Mesodermal cell (in vitro differentiated cells): Measurements from ENCODE around the gene HNF4A.

ENCODE experiments used
- H3K27ac ChIP-seq: 2 replicates; pipeline ENCODE4 v1.7.0; 2013; ENCODE audit warnings: mild to moderate bottlenecking, low read depth, low read length, moderate library complexity; ENCODE audit not compliant: severe bottlenecking
- H3K36me3 ChIP-seq: 2 replicates; pipeline ENCODE4 v1.7.1; 2013; ENCODE audit warnings: mild to moderate bottlenecking, low read length, moderate library complexity; ENCODE audit not compliant: control insufficient read depth, insufficient read depth
- H3K4me1 ChIP-seq: one replicate; pipeline ENCODE4 v1.7.1; 2013; ENCODE audit warnings: mild to moderate bottlenecking, low read length; ENCODE audit not compliant: insufficient read depth, control insufficient read depth, poor library complexity, severe bottlenecking
- H3K4me3 ChIP-seq: 2 replicates; pipeline ENCODE4 v1.7.0; 2013; ENCODE audit warnings: low read length, control low read depth, mild to moderate bottlenecking; ENCODE audit not compliant: insufficient read depth, poor library complexity, severe bottlenecking; ENCODE audit errors: extremely low read depth
- H3K9me3 ChIP-seq: 2 replicates; pipeline ENCODE4 v1.7.1; 2013; ENCODE audit warnings: mild to moderate bottlenecking, low read length, moderate library complexity; ENCODE audit not compliant: control insufficient read depth
- WGBS, 2 experiments: methylation state at CpG; one replicate each; pipeline ENCODE4 v1.1.5; 2013; ENCODE audit warnings: missing lambda C conversion rate in 2 of 2; ENCODE audit not compliant: insufficient coverage in 2 of 2; 5-methylcytosine and 5-hydroxymethylcytosine counted together

Gene HNF4A

DNA sequence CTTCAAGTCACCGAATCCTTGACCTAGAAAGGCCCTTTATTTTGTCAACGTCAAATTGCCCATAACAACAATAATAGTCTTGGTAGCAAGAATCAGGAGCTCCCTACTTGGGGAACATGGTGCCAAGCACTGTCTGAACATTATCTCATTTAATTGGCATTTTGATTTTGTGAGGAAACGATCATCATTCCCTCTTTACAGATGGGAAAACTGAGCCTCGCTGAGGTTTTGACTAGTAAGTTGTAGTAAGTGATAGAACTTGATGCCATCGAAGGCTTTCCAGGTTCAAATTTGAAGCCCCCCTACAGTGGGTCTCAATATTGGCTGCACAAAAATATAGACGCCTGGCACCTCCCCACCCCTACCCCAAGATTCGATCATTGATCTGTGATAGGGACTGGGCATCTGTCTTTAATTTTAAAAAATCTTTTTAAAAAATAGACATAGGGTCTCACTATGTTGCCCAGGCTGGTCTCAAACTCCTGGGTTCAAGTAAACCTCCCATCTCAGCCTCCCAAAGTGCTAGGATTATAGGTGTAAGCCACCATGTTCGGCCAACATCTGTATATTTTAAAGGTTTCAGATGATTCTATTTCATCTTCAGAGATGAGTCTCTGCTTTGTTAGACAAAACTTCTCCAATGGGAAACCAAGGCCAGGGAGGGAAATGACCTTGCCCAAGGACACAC is 36.7 kb downstream of the HNF4A start:
- Histone ChIP-seq H3K36me3 (no peaks in the 10 kb centered on the region), H3K27ac (no peak overlapping the region), H3K4me1 (no peaks in the 10 kb centered on the region), H3K4me3 (no peak overlapping the region), H3K9me3 (no peaks in the 10 kb centered on the region)
- WGBS, 2 experiments: 94 to 100% methylated on average over 1 to 3 of the region's 8 CpGs

GRCh38 chr20:44392776-44393607 is 37.5 kb downstream of the HNF4A start:
- Histone ChIP-seq H3K9me3 (no peaks in the 10 kb centered on the region), H3K4me1 (no peaks in the 10 kb centered on the region), H3K27ac (no peak overlapping the region), H3K36me3 (no peaks in the 10 kb centered on the region), H3K4me3 (no peak overlapping the region)
- WGBS, 2 experiments: 89 to 92% methylated on average over 3 to 5 of the region's 5 CpGs

DNA sequence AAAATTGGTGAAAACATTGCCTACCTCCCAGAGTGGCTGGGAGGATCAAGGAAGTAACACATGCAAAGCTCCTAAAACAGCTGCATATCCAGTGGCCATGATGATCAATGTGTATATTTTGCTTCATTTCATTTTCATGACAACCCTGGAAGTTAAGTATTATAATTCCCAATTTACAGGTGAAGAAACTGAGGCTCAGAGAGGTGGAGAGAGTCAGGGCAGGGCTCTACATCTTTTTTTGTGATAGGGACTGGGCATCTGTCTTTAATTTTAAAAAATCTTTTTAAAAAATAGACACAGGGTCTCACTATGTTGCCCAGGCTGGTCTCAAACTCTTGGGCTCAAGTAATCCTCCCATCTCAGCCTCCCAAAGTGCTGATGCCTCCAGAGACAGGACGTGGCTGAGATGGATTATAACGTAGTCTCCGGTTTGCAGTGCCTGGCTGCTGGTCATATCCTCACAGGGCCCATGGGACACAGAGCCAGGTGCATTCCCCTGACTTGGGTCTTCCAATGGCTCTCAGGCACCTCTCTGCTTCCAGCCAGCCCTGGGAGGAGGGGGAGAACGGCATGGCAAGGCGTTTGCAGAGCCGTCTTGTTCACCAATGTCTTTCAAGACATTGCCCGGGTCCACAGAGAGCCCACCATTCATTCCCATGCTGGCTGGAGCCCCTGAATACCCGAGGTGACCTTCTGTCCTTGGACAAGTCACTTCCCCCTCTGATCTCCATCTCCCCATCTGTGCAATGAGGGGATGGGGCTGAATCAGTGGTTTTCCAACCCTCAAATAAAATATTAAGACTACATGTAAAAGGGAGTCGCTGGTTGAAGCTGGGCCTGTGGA is 38.3 kb downstream of the HNF4A start:
- Histone ChIP-seq H3K4me1 (no peaks in the 10 kb centered on the region), H3K36me3 (no peaks in the 10 kb centered on the region), H3K9me3 (no peaks in the 10 kb centered on the region), H3K4me3 (no peak overlapping the region), H3K27ac (no peak overlapping the region)
- 86 to 88% methylated on average over 6 to 8 of the region's 9 CpGs for WGBS, 2 experiments

DNA sequence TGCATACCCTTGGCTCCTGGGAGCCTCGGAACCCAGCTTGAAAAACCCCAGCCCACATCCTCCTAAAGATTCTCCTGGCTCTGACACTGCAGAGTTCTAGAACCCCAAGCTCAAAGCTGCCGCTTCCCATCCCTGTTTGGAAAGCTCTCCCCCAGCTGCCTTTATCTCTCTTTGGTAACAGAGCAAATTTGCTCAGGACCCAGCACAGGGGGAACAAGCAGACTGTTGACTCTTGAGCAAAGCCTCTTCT is 38.9 kb downstream of the HNF4A start:
- no peaks in the 10 kb centered on the region for H3K36me3 ChIP-seq
- 87 to 96% methylated on average over 2 of the region's 2 CpGs for WGBS, 2 experiments
- H3K9me3 ChIP-seq: no peaks in the 10 kb centered on the region
- H3K4me1 ChIP-seq: no peaks in the 10 kb centered on the region
- H3K27ac ChIP-seq: no peak overlapping the region
- no peak overlapping the region for H3K4me3 ChIP-seq

GRCh38 chr20:44394702-44395460 is 39.4 kb downstream of the HNF4A start:
- Histone ChIP-seq H3K36me3 (no peaks in the 10 kb centered on the region), H3K4me1 (no peaks in the 10 kb centered on the region), H3K9me3 (no peaks in the 10 kb centered on the region), H3K4me3 (no peak overlapping the region), H3K27ac (no peak overlapping the region)
- 90 to 95% methylated on average over 12 to 15 of the region's 15 CpGs for WGBS, 2 experiments

DNA sequence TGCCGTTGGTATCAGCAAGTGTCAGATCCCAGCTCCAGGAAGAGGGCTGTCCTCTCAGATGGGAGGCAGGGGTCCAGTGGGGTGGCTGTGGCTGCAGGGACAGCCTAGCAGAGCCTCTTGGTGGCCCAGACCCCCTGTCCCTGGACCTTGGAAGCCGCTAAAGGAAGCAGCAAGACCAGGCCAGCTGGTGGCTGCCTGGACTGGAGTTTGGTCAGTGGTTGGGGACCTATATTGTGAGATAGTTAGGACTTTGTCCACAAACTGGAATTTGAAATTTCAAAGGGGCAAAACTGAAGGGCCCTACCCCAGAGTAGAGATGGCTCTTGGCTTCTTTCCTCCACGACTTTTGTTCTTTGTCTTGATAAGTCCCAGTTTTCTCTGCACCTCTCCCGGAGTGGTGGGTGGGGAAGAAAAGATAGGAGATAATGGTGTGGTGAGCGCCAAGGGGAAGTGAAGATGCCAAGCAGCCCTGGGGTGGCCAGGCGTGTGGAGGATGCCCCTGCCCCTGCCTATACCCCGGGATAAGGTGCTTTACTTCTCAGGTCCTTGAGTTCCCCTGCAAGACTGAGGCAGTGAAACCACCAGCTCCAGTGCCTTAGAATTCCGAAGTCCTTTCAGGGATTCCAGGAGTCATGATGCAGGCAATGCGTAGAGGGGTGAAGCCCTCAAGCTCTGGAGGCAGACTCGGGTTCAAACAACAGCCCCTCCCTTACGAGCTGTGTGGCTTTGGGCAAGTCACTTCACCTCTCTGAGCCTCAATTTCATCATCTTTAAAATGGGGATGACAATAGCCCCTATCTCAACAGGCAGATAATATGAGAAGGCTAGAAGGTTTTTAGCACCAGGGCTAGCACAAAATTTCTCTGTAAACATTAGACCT is 40.2 kb downstream of the HNF4A start:
- no peaks in the 10 kb centered on the region for H3K9me3 ChIP-seq
- no peak overlapping the region for H3K27ac ChIP-seq
- WGBS, 2 experiments: 72 to 82% methylated on average over 3 to 7 of the region's 11 CpGs
- no peak overlapping the region for H3K4me3 ChIP-seq
- no peaks in the 10 kb centered on the region for H3K4me1 ChIP-seq
- H3K36me3 ChIP-seq: no peaks in the 10 kb centered on the region

DNA sequence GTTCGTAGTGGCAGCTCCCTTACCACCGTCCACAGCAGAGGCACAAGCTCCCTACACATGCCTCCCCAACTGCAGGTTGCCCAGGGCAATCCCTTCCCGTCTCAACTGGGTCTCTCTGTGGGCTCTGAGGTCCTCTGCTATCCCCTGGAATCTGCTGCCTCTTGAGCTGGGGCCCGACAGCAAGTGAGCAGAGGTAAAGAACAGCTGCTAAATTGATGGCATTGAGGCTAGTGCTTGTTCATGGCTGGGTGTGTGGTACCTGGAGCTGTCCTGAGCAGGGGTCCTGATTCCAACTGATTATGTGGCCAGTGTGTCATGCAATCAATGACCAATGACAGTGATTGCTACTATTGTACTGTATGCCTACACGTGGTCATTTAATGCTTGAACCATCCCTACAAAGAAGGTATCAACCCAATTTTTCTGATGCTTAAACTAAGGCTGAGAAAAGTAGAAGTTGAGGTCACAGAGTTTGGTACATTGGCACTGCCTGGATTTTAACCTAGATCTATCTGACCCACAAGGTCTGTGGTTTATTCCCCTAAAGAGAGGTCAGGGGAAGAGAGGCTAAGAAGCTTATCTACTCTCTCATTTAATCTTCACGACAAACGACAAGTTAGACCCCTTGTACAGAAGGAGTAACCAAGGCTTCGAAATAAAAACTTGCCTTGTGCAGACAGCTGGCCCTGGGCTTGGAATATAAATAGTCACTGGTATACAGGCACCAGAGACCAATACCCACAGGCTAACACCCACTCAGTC is 41.1 kb downstream of the HNF4A start:
- no peaks in the 10 kb centered on the region for H3K36me3 ChIP-seq
- no peaks in the 10 kb centered on the region for H3K4me1 ChIP-seq
- H3K4me3 ChIP-seq: no peak overlapping the region
- no peak overlapping the region for H3K27ac ChIP-seq
- H3K9me3 ChIP-seq: no peaks in the 10 kb centered on the region
- WGBS, 2 experiments: 50 to 71% methylated on average over 2 of the region's 8 CpGs

GRCh38 chr20:44398335-44398734 is 42.8 kb downstream of the HNF4A start:
- Histone ChIP-seq H3K36me3 (no peaks in the 10 kb centered on the region), H3K4me3 (no peak overlapping the region), H3K9me3 (no peaks in the 10 kb centered on the region), H3K4me1 (peaks cover 4% of the 10 kb centered on the region), H3K27ac (no peak overlapping the region)
- 85 to 87% methylated on average over 2 of the region's 2 CpGs for WGBS, 2 experiments

- WGBS, 2 experiments: 80 to 86% methylated on average over 3 of the region's 3 CpGs
Observed at GRCh38 chr20:44399446-44399845, 43.9 kb downstream of the HNF4A start.

More at GRCh38 chr20:44399446-44399845, 43.9 kb downstream of the HNF4A start:
- Histone ChIP-seq H3K27ac (no peak overlapping the region), H3K36me3 (no peaks in the 10 kb centered on the region), H3K4me1 (peaks cover 4% of the 10 kb centered on the region), H3K9me3 (no peaks in the 10 kb centered on the region), H3K4me3 (no peak overlapping the region)
